ENCODE measurements around the gene FAM153A.
"Not testable (repeated sequence)": the region's sequence is repeated elsewhere in the genome, so short reads cannot be mapped to it uniquely, and the experiment has no call there.

The FAM153A gene

DNA sequence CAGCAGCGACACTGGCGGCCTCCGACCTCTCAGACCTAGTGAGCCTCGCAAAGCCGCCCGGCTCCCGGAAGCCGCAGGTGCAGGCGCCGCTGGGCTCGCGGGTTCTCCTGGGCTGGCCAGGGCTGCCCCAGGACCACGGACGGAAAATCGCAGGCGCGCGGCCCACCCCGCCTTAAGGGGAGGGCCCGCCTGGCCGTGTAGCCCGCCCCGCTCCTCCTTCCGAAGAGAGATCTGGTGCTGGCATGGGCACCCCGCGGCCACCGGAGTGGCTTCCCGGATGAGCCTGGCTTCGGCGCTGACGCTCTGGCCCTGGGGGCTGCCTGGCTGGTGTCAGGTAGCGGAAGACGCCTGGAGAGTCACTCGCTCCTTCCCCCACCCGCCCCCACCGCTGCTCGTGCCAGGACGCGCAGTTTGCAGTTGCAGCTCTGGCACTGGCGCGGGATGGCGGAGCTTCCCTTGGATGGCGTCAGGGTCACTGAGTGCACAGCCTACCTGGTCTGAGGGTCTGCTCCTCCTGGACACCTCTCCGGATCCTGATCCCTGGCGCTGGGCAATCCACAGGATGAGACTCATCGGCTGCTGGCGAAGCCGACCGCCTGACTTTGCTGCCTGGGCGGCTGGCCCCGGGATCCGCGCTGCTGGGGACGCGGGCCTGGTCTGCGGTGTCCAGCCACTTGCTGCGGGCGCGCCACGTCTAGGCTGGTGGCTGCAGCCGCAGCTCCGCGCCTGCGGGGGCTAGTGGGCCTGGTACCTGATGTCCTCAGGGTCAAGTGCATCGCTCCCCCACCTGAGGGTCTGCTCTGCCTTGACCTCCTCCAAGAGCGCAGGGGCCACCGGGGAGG lies at the start of gene FAM153A:
FAM153A (minus strand) TSS at position 108 of the 842 bp plus-strand sequence.
- DNase-seq: not testable (repeated sequence)

DNA sequence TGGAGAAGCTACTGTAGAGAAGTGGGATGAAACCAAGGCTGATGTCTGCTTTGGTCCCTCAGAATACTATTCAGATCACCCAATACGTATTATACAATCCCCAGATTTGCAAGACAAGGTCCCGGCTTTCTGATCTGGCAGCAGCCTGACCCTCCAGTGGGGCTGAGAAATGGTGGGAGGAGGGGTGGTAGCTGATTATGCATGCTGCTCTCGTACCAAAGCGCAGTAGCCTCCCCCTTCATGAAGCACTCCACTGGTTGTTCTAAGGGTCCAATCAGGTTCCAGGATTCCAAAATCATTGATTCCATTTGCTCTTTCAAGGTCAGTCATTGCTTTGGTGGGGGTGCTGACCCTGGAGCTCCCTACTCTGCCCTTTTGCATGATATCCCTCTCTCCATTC lies 49.6 kb upstream of the FAM153A start:
- not testable (repeated sequence) for DNase-seq

DNA sequence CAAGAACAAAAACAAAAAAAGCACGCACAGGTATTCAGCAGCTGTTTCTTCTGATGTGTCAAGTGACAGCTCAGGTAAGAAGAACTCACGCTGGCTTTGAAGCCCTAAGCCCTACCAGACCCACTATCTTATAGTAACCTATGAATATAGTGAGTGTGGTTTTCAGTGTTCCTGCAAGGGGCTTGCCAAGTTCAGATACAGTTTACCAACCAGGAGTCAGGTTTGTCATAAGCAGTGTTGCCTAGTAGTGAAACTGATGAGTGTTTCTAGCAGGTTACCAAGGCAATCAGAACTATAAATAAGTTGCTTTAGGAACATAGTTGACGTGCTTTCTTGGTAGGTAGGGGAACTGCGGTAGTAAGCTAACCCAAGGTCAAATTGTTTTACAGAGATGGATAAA lies 43.4 kb upstream of the FAM153A start:
- DNase-seq: peak; percentile 48

DNA sequence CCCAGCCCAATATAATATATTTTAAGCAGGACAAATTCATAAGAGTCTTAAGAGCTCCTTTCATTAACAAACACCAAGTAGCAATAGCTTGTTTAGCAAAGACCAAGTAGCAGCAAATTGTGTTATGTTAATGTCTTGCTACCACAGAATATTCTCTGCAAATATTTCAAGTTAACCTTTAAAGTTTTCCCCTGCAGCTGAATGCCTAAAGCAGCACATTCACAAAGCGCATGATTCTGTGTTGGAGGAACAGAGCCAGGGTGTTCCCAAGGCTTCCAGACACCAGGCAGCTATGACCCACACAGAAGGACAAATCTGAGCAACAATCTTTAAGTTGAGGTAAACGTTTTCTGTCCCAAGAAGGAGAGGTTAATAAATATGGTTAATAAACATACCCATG lies 42.1 kb upstream of the FAM153A start:
- DNase-seq: not testable (repeated sequence)

DNA sequence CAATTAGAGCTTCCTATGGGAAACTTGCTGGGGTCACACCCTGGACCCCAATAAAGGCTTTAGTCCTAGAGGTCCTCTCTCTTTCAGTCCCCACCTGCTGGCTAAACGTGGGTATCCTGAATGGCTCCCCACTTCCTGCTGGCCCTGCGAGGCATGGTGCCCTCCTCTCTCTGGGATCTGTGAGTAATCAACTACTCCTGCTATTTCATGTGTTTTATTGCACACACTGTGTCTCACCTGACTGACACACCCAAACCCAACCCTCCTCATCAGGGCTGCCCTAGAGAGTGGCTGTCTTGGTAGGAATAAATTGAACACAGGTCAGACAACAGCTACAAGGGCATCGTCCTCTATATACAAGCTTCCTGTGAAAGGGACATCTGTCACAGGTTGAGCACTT lies 39.8 kb upstream of the FAM153A start:
- not testable (repeated sequence) for DNase-seq

DNA sequence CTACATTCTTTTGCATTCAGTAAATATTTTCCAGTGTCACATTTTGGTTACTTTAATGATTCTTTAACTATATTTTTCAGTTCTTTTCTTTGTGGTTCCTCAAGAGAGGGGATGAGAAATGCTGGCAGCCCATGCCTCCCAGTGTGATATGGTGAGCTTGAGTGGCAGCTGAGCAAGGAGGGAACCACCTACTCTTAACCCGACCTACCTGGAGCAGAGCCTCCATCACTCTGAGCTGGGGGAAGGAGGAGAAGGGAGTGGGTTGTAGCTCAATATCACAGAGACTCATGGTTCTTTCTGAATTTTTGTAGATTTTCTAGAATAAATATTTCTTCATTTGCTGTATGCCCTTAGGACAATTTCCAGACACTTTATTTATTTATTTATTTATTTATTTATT lies 37.0 kb upstream of the FAM153A start:
- not testable (repeated sequence) for DNase-seq

DNA sequence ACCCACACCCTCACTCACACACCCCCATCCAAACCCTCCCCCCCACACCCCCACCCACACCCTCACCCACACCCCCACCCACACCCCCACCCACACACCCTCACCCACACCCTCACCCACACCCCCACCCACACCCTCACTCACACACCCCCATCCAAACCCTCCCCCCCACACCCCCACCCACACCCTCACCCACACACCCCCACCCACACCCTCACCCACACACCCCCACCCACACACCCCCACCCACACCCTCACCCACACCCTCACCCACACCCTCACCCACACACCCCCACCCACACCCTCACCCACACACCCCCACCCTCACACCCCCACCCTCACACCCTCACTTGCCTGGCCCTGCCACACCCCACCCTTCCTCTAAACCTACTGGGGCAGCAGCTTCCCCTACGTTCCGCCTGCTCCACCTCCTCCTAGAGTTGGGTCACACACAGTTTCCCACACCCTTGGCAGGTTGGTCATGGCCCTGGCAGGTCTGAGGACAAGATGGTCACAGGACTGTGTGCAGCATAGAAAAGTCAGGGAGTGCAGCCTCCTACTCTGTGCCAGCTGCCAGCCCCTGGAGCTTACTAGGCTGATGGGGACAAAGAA lies 30.2 kb upstream of the FAM153A start:
- peak; percentile 39 for DNase-seq

DNA sequence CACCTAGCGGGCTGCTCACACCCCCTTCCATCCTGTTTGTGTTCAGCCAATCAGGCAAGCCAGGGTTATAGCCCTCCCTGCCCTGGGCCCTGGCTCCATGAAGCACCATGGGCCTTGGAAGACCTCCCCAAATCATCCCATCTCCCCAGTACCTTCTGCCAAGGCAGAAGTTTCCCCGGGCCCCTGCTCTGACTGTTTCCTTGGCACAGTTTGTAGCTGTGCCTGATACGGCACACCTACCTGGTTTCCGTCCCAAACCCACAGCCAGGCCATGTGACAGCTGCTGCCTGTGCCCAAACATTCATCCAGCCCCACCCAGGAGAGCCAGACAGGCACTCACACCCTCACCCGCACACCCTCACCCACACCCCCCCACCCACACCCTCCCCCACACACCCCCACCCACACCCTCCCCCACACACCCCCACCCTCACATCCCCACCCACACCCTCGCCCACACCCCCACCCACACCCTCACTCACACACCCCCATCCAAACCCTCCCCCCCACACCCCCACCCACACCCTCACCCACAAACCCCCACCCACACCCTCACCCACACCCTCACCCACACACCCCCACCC lies 29.6 kb upstream of the FAM153A start:
- DNase-seq: peak; percentile 63

DNA sequence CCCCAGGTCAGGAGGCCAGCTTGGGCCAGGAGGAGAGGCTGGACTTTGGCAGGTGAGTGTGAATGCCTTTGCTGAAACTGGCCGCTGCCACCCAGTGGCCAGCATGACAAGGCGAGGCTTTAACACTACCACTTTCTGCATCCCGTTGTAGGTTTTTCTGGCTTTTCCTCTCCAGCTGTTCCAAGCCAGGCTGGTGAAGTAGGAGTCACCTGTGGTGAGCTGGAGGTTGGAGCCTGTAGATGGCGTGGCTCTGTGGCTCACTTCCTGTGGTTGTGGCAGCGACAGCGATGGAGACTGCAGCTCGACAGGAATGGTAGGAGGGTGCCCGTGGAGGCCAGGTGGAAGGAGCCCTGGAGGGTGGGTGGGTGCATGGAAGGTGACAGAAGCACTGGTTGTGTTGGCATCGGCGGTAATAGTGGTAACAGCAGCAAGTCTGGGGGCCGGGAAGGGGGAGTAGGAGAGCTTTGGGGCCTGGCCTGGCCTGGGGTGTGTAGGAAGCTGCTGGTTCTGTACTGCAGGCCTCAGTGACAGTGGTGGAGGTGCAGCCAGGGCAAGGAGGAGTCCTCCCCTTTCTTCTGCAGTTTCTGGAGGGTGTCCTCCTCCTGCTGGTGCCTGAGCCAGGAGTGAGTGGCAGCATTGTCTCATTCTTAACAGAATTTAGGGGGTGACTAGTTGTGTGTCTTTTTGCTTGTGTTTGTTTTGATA lies 26.7 kb upstream of the FAM153A start:
- peak; percentile 20 for DNase-seq

DNA sequence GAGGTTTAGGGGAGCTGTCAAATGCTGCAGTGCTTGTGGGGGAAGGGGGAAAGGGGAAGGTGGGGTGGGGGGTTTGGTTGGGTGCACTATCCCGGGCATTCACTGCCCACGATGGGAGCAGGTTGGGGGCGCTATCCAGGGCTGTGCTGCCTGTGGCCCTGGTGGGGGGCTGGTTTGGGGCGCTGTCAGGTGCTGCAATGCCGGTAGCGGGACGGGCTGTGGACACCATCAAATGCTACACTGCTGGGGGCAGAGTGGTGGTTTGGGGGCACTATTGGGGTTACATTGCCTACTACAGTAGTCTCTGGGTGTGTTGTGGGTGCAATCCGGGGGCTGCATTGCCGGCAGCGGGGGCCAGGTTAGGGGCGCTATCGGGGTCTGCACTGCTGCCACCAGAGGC lies 25.7 kb upstream of the FAM153A start:
- not testable (repeated sequence) for DNase-seq

DNA sequence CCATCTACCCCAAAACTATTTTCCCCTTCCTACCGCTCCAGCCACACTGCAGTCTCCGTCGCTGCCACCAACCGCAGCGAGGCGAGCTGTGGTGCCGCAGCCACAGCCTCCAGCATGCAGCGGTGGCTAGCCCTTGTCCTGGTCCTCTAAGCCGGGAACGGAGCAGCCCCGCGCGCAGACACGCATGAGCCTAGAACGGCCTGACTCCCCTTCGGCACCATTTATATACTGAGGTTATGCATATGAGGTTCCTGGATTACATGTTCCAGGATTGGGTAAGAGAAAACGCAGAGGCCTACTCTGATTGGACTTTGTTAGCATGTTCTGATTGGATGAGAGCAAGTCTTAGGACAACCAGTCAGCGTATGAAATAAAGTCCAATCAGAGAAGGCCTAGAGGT lies 24.6 kb upstream of the FAM153A start:
- not testable (repeated sequence) for DNase-seq

DNA sequence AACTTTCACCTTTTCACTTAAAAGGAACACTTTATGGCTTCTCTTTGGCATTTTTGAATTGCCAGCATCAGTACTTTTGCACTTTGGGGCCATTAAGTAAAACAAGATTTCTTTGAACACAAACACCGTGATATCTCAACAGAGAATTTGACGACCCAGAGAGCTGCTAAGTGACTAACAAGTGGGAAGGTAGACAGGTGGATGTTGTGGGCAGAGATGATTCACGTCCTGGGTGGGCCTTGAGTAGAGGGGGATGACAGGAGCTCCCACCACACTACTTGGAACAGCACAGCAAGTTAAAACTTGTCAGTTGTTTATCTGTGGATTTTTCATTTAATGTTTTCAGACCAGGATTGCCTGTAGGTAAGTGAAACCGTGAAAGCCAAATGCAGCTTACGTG lies 18.7 kb upstream of the FAM153A start:
- DNase-seq: not testable (repeated sequence)

DNA sequence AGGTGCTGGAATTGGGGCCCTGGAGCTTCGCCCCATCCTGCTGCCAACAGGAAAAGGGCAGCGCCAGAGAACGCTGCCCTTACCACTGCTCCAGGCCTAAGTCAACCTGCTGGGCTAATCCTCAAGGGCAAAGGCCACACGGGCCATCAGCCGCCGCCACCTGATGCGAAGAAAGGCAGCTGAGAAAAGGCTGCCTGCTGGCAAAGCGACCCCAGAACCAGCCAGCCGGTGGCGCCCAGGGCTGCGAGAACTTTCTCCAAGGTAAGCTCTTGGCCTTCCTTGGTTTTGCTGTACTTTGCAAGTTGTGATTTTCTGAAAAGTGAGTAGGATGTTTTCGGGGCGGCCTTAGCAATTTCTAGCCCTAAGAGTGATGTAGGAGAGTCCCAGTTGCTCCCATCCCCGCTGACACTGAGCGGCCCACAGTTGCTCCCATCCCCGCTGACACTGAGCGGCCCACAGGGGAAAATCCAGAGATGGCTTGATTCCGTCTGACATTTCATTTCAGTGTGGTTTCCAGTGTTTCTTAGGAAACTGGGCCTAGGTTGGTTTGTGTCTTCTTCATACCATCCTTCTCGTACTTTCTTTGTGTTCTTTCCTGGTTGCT lies 15.6 kb upstream of the FAM153A start:
- peak; percentile 24 for DNase-seq

DNA sequence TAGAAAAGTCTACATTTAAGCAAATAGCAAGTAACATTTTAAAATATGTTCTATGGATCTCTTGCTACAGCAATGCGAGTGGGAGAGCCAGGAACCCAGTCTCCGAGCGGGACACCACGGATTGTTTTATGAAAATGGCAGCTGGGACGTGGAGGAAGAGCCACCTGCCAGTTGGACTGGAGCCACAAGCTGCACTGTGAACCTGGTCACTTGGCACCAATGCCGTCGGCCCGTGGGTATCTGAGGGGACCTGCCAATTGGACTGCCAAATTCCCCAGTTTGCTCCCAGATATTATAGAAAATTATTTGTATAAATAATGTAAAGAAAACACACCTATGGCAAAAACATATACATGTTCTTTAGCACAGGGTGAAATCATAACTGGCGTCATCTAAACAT lies 10.6 kb upstream of the FAM153A start:
- not testable (repeated sequence) for DNase-seq

DNA sequence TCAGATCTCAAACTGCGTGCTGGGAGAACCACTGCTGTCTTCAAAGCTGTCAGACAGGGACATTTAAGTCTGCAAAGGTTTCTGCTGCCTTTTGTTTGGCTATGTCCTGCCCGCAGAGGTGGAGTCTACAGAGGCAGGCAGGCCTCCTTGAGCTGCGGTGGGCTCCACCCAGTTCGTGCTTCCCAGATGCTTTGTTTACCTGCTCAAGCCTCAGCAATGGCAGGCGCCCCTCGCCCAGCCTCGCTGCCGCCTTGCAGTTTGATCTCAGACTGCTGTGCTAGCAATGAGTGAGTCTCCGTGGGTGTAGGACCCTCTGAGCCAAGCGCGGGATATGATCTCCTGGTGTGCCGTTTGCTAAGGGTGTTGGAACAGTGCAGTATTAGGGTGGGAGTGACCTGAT lies 8.9 kb upstream of the FAM153A start:
- DNase-seq: not testable (repeated sequence)

DNA sequence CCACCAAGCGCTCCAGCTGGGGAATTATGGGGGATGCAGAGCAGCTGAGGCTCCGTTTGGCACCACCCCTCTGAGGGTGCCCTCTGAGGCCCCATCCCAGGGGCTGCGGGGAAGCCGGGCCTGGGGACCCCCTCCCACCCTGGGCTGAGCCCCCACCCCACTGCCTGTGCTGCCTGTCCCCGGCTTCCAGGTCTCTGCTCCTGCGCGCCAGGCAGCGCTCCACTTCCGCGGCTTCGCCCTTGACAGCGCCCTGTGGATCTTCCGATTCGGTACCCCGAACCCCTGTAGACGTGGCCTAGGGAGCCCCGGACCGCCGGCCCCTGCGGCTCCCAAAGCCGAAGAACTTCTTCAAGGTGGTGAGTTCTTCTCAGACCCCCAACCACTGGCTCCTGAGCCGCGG lies 530 bp downstream of the FAM153A start:
- DNase-seq: not testable (repeated sequence)

DNA sequence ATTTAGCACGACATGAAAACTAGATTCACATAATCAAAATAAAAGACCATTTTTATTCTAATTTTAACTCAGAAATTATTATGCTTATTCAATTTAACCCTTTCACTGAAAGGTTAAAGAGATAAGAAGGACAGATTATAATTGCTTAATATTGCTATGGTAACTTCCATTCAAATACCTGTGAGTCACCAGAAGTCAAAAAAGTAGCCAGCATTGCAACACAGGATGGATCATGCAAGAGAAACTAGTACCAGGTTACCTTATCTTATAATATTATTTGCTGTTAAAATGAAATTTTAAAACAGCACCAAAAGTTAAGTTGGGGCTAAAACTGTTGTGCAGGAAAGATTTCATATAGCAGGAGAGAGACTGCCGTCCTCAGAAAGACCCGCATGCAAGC lies 11.5 kb downstream of the FAM153A start:
- not testable (repeated sequence) for DNase-seq

DNA sequence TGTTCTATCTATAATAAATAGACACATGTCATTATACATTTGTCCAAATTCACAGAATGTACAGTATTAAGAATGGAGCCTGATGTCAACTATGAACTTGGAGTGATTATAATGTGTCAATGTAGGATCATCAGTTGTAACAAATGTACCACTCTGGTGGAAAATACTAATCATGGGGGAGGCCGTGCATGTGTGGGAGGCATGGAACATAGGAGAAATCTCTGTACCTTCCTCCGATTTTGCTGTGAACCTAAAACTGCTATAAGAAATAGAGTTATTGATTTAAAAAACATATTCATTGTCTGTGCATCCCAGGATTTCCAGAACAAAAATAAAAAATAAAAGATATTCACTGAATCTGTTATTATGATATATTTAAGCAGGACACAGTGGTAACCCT lies 12.1 kb downstream of the FAM153A start:
- DNase-seq: not testable (repeated sequence)

DNA sequence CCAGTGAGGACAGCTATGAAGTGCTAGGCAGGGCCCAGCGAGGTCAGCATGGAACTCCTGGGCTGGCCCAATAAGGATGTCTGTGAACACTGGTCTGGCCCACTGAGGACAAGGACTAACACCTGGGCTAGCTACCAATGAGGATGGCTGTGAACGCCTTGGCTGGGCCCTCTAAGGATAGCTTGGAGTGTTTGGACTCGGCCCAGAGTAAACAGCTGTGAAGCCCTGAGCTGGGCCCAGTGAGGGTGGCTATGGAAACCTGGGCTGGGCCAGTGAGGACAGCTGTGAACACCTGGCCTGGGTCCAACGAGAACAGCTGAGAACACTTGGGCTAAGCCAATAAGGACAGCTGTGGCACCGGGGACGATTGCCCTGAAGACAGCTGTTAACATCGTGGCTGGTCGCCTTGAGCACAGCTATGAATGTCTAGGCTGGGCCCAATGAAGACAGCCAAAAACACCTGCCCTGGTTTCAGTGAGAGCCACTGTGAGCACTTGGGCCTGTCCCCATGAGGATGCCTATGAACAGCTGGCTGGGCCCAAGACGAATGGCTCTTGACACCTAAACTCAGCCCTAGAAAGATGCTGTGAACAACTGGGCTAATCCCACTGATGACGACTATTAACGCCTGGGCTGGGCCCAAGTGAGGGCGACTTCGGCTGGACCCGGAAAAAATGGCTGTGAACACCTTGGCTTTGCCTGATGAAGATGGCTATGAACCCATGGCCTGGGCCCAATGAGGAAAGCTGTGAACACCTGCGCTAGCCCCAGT lies 18.8 kb downstream of the FAM153A start:
- DNase-seq: not testable (repeated sequence)

DNA sequence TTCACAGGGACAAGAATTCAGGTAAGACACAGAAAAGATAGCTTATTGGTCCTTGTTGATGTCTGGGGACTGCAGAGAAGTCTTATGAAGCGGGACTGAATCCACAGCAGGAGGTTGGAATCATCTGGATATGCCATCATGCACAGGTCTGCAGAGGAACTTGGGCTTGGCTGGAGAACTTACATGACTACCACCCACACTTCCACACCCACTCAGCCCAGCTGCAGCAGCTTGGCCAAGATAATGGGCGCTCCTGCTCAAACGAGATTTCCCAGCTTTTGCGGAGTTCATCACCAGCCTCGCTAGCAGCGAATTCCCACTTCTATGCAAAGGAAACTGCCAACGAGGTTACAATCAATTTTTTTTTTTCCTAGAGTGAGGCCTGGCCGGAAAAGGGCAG lies 21.7 kb downstream of the FAM153A start:
- not testable (repeated sequence) for DNase-seq

DNA sequence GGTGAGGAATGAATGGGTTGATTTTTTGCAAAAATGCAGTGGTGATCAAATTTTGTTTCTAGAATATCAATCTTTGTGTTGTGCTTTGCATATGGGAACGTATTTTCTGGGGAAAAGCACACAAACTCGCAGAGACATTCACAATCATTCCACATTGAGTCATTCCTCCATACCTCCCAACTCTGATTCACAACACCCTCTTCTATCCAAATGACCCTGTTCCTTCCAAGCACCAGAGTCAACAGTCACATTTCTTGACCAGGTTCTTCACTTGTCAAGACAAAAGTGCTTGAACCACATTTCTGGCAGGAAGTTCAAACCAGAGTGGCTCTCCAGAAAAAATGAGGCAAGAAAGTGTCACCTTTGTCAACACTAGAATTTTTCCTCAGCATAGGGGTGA lies 35.3 kb downstream of the FAM153A start:
- DNase-seq: not testable (repeated sequence)

DNA sequence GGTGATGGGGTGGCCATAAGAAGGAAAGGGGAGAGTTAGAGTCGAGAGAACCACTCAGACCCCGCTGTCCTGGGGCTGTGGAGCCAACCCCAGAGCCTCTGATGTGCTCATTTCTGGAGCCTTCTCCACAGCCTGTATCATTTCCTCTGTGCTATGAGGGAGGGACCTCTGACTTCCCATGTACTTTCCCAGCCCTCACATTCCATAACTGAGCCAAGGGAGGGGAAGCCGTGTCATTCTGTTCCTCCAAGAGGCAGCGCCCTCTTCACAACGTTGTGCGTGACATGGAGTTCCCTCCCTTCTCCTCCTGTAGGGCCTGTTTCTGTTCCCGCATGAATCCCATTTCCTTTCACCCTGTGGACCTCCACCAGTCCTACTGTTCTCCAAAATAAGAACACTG lies 57.8 kb downstream of the FAM153A start:
- not testable (repeated sequence) for DNase-seq

Measured in CD4-positive, alpha-beta T cell treated with Interleukin-15 for 1 hour (primary cell).